ENCODE results near the gene FOXE3.
A peak's percentile ranks its signal among the peaks of the same experiment; 100 is the strongest.

Gene FOXE3

GRCh38 chr1:47406966-47407365, 9.1 kb upstream of the FOXE3 start:
- no peak for DNase-seq

- no peak for DNase-seq
Observed at GRCh38 chr1:47407481-47407880, 8.6 kb upstream of the FOXE3 start.

DNA sequence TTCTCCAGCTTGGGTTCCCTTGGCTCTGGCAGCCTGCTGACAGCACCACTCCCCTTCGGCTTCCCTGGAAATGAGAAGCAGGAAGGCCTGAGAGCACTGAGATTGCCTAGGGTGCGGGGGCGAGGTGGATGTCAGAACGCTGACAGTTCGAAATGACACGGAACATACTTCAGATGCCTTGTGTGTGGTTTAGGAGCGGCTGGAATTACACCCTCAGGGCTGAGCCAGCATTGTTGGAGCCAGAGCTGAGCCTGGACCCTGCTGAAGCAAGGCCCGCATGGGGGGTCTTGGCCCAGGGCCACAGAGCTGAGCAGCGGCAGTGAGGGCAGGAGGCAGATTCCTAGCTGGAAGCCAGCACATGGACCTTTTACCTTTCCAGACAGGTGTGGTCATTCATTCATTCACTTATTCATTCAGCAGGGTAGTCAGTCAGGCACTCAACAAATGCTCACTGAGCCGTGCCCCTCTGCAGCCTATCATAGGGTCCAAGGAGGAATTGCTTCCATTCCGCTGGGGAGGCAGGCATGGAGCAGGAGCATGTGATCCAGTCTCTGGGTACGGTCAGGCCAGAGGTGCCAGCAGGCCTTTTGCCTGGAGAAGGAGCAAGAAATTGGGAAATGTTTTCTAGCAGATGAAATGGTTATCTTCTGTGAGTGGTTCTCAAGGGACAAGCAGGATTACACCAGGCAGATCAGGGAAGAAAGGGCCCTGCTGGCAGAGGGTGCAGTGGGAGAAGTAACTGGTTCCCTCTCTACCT, 6.6 kb upstream of the FOXE3 start:
- no peak for DNase-seq

DNA sequence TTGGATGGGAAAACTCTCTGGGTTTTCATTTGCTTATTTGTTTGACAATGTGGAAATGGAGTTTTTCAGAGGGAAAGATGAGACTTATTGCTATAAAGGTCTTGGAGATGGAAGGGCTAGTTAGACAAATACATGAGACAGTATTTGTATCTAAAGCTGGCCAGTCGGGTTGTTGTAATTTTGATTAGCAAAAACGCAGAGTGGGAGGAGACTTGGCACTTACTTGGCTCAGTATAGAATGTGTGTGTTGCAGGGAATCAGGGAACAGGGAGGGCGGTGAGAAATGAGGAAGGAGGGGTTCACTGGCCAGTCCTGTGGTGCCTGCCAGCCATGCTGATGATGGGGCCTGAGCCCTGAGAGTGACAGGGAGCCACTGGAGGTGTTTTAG, 6.0 kb upstream of the FOXE3 start:
- no peak for DNase-seq

- DNase-seq = no peak
Observed at GRCh38 chr1:47411436-47411835, 4.6 kb upstream of the FOXE3 start.

- no peak for DNase-seq
Observed at GRCh38 chr1:47412437-47412836, 3.6 kb upstream of the FOXE3 start.

GRCh38 chr1:47416319-47417169, 459 bp downstream of the FOXE3 start:
- DNase-seq = peak; percentile 54

DNA sequence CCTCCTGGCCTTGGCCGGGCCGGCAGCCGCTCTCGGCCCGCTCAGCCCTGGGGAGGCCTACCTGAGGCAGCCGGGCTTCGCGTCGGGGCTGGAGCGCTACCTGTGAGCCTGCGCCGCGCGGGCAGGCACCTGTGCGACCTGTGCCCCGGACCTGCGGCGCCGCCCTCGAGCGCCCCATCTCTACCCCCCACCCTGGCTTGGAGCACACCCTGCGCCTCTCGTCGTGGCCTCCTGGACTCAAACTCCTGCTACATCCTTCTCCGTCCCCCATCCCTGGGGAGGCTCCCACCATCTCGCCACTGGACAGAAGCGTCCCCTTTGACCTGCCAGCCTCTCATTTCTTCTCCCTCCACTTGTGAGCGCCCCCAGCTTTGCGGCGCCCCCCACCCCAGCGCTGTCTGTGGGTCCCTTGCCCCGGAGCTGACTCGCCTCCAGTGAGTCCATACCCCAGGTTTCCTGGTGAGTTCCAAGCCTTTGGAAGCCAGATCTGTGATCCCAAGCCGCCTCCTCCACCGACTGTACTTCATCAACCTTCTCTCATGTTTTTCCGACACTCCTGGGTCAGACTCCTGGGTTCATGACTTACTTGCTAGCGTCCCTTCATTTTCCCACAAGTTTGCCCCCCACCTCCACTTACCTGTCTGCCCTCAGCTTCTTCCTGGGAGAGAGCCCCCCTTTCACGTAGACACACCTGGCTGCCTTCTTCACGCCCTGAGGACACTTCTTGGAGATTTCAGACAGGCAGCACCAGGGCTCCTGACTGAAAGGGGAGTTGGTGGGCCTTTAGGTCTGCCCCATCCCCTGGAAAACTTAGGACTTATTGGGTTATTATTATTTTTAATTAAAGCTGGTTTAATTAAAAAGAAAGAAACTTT, 1.3 kb downstream of the FOXE3 start:
- no peak for DNase-seq

- no peak for DNase-seq
Observed at GRCh38 chr1:47418122-47418521, 2.0 kb downstream of the FOXE3 start.

DNA sequence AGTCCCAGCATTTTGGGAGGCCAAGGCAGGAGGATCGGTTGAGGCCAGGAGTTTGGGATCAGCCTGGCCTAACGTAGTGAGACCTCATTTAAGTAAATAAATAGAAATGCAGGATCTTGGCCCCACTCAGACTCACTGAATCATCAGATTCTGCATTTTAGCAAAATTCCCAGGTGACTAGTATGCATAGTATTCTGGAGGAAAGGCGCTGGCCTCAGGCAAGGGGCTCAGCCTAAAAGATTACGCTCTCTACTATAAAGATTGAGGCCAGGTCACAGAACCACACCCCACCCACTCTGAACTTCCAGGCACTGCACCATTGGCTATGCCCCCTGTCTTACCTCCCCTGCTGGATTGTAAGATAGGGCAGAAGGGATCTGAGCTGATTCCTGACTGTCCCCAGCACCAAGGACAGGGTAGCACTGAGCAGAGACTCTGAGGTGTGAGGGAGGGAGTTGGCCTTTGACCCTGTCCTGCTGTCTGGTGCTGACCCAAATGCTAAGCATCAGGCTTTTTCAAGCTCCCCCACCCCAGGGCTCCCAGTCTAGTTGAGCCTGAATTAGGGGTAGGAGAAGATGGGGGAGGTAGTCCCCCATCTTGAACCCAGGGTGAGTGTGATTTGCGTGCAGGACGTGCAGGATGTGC, 2.7 kb downstream of the FOXE3 start:
- no peak for DNase-seq

DNA sequence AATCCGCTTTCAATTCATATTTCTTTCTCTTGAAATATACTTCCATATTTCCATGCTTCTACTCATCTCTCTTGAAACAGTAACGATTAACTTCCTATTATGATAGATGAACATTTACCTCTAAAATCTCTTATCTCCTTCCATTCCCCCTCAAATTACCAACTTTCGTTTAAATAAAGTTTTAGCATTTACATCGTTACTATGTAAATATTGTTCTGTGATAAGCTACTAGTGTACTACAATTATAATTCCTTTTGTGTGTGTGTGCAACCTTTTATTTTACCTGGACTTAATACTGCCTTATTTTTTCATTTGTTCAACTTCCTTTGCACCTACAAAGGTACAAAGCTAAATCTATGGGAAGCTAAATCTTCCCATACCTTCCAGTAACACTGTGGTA, 4.5 kb downstream of the FOXE3 start:
- no peak for DNase-seq

- no peak for DNase-seq
Observed at GRCh38 chr1:47423872-47424271, 7.8 kb downstream of the FOXE3 start.

DNA sequence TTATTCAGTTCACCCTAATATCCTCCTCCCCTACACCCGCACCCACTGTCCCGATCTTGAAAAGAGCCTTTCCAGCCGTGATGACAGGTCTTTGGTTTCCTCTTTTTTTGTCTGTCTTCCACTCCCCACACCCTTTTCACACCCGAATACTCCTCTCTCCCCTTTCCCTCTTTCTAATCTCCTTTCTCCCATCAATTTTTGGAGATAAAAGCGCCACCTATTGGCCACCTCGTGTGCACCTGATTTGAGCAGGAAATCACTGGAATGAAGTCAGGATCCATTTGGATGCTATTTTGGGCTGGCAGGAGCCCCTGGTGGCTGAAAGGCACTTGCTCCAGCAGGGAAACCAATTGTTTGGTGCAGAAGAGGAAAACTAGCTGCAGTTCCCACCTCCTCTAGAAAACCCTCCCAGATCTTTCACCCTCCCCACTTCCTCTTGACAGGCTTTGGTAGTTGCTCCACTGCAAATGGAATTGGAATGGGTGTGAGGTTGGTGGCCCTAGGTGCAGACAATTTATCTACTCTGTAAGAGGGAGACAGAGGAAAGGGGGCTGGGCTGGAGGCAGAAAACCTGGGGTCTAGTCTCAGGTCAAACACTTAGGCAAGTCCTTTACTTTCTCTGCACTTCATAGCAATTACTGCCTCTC, 8.4 kb downstream of the FOXE3 start:
- no peak for DNase-seq

DNA sequence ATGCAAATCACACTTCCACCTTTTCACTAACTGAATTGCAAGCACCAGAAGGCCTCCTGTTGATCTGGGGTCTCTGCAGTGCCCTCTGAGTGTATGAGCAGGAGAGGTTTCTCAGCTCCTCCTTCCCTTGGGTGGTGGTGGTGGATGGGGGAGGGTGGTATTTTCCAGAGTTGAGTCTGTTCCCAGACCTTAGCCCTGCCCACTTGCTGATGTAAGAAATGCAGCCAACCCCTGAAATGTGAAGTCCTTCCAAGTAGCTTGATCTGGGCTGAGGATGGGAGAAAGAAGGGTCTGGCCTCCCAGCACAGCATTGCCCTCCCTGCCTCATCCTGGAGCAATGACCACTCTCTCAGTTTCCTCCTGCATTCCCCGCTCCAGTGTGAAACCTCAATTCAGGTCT, 15.4 kb downstream of the FOXE3 start:
- DNase-seq = no peak

- peak; percentile 88 for DNase-seq
Observed at GRCh38 chr1:47432071-47433036, 16.3 kb downstream of the FOXE3 start.

GRCh38 chr1:47433037-47433421, 16.9 kb downstream of the FOXE3 start:
- no peak for DNase-seq

- no peak for DNase-seq
Observed at GRCh38 chr1:47433477-47434050, 17.5 kb downstream of the FOXE3 start.

DNA sequence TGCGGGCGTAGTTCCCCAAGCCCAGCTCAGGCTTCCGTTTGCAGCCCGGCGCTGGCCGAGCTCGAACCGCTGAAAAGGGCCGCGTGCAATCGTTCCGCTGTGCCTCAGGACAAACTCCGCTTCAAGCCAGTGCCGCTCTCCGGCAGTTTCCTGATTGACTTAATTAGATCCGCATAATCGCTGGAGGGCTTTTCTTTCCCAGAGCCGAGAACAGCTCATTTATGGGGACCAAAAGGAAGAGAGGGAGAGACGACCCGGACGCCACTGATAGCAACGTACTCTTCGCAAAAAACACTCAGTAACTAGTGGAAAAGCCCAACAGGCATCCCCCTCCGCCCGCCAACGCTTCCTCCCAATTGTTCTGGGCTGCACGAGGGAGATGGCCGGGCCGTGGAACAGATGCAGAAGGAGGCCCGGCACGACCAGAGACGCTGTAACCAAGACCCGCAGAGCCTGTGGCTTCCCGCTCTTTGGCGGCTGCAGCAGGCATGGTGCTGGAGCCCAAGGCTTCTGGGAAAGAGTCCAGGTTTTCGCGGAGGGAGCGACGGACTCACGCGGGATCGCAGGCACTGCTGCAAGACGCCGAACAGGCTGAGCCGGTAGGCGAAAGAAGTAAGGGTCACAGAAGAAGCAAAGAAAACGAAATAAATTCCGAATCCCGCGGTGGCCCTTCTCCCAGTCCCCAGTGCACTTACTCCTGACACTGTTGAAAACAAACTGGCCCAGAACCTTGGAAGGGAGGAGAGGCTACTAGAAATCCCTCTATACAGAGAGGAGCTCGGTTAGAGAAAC, 18.2 kb downstream of the FOXE3 start:
- no peak for DNase-seq

DNA sequence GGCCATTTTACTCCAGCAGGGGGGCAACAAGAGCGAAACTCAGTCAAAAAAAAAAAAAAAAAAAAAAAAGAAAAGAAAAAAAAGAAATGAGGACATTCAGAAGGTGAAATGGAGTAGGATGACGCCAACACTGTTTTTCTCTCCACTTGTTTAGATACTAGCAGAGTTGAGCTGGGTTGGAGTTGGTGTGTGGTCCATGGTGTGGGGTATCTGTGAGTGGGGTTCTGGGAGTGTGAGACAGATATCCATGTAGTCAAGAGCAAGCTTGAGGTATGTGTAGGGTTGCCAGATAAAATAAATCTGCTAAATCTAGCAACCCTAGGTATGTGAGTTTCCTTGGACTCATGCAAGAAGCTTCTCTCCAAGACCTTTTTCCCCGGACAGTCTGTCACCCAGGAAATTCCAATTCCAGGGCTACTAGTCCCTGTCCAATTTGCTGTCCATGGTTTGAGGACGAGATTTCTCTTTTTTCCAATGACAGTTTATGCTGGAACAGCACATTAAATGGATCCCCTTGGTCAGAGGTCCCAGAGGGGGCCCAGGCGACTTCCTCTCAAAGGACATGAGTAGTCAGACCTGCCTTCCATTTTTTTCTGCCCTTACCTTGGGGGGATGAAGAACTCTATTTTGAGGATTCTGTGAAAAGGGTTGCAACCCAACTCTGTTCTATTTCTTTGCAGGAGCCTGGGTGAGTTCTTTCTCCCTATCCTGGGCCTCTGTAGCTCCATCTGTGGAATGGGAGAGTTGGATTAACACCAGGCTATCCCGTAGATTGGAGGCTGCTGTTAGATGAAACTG, 19.6 kb downstream of the FOXE3 start:
- DNase-seq = no peak

Data from right forelimb (tissue), 1 donor.